Spleen (tissue), 7 donors: ENCODE measurements around the gene CCDC73.

Experiments used
- POLR2A ChIP-seq, 3 donors: fragments of 450-650 bp; IDR thresholded peaks; one replicate each; pipeline ENCODE4 v1.5.1; 2017; ENCODE audit warnings: antibody characterized with exemption in 3 of 3, mild to moderate bottlenecking in 1 of 3
- TF ChIP-seq, protein P1 (sequence below), 11 experiments: fragments of 200-600 bp in 7 of 11; fragments of 450-650 bp in 4 of 11; sonication (generic) in 4 of 11; IDR thresholded peaks in 8 of 11; conservative IDR thresholded peaks in 3 of 11; 1 replicate in 7 of 11; 2 replicates in 4 of 11; pipeline versions ENCODE4 v1.4.0 to v1.8.0; 2016 to 2021; ENCODE audit warnings: antibody characterized with exemption in 11 of 11, inconsistent platforms in 4 of 11, mild to moderate bottlenecking in 1 of 11
- donor health status: DM: no; HTN: no; CAD: no; lungs with moderate emphysema.
- donor health status: DM: no; HTN: no; CAD: no.
- donor health status: DM: no; HTN: no; CAD: no.

DNA sequence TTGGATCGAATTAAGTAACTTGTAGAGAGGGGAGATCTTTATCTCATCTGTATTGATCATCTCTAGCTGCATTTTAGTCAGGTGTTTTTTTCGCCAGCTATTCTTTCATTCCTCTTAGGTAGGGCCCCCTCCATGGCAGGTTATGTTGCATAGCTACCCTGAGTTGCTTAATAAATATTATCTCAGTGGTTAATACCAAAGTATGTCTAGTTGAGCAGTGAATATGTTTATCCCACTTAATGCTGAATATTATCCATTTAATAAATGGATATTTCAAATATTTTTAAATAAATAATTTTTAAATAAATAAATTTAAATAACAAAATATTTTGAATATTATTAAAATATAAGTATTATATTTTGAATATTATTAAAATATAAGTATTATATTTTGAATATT is 44.8 kb upstream of the CCDC73 start:
- TF ChIP-seq, protein P1, sequence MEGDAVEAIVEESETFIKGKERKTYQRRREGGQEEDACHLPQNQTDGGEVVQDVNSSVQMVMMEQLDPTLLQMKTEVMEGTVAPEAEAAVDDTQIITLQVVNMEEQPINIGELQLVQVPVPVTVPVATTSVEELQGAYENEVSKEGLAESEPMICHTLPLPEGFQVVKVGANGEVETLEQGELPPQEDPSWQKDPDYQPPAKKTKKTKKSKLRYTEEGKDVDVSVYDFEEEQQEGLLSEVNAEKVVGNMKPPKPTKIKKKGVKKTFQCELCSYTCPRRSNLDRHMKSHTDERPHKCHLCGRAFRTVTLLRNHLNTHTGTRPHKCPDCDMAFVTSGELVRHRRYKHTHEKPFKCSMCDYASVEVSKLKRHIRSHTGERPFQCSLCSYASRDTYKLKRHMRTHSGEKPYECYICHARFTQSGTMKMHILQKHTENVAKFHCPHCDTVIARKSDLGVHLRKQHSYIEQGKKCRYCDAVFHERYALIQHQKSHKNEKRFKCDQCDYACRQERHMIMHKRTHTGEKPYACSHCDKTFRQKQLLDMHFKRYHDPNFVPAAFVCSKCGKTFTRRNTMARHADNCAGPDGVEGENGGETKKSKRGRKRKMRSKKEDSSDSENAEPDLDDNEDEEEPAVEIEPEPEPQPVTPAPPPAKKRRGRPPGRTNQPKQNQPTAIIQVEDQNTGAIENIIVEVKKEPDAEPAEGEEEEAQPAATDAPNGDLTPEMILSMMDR (IDR thresholded peaks at IDR 0.05 in 8 of 11, conservative IDR thresholded peaks at IDR 0.05 in 3 of 11): no peak
- no peak for TF ChIP-seq POLR2A (IDR thresholded peaks at IDR 0.05)
